GM21423 (cell line): Measurements from ENCODE around the gene ASB18.
"Not testable (repeated sequence)": the region's sequence is repeated elsewhere in the genome, so short reads cannot be mapped to it uniquely, and the experiment has no call there.

ENCODE experiments used
- ATAC-seq: cut with Tn5 transposase; IDR thresholded peaks from one replicate; pipeline ENCODE4 v1.9.1; 2021; ENCODE audit warnings: mild to moderate bottlenecking, moderate library complexity; ENCODE audit not compliant: unreplicated experiment

The ASB18 gene, protein sequence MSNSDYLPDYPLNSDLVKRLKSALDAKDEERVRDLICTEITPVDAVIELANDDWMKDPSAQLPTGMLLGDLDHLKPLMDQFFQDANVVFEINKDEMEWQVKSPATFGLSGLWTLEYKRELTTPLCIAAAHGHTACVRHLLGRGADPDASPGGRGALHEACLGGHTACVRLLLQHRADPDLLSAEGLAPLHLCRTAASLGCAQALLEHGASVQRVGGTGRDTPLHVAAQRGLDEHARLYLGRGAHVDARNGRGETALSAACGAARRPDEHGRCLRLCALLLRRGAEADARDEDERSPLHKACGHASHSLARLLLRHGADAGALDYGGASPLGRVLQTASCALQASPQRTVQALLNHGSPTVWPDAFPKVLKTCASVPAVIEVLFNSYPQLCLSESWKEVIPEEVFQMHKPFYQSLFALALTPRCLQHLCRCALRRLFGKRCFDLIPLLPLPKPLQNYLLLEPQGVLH

DNA sequence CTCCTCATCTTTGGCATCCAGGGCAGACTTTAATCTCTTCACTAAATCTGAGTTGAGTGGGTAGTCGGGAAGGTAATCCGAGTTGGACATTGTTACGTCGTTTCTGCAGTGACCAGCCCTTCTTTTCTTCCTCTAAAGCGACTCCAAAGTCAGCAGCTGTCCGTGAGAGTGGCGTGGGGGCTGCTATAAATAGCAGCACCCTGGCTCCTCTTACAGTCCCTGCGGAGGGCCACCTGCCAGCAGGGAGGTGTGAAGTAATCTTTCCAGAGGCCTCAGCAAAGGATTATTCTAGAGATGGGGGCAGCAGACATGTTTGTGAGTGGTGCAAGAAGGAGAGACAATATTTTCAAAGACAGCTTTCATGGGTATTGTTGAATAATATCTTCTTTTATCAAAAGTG, at the start of gene ASB18:
Gene ASB18 (minus strand): TSS at position 151 of the 400 bp plus-strand sequence. CDS start 61 bp downstream, at position 90.
- ATAC-seq, result no peak

DNA sequence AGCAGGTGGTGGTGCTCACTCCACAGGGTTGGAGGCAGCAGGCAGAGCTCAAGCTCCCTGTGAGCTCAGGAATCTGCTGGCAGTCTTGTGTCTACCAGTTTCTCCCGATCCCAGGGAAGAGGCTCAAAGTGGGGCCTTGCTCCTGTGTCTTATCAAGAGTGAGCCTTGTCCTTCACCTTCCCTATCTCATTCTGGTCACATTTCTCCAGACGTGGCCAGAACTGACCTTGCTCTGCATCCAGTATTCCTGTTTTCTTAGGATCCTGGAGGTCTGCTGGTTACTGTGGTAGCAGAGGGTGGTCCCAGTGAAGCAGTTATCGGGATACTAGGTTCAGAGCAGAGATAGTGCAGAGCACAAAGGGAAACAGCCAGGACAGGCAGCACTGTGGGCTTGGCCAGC, 47.1 kb upstream of the ASB18 start:
- ATAC-seq, result no peak

DNA sequence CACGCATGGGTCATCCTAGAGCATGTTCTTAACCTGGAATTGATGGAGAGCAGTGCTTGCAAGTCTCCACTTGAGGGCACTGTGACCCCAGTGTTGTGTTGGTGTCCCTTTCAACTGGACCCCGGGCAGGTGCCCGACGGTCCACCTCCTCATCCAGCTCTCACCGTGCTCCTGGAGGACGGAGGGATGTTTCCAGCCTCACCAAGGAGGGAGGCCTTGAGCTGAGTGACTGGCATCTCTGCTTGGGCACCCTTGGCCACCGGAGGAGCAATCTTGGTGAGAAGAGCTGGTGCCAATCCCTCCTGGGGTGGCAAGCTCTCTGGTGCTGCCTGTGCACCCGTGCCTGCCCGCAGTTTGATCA, 45.4 kb upstream of the ASB18 start:
- ATAC-seq, result no peak

DNA sequence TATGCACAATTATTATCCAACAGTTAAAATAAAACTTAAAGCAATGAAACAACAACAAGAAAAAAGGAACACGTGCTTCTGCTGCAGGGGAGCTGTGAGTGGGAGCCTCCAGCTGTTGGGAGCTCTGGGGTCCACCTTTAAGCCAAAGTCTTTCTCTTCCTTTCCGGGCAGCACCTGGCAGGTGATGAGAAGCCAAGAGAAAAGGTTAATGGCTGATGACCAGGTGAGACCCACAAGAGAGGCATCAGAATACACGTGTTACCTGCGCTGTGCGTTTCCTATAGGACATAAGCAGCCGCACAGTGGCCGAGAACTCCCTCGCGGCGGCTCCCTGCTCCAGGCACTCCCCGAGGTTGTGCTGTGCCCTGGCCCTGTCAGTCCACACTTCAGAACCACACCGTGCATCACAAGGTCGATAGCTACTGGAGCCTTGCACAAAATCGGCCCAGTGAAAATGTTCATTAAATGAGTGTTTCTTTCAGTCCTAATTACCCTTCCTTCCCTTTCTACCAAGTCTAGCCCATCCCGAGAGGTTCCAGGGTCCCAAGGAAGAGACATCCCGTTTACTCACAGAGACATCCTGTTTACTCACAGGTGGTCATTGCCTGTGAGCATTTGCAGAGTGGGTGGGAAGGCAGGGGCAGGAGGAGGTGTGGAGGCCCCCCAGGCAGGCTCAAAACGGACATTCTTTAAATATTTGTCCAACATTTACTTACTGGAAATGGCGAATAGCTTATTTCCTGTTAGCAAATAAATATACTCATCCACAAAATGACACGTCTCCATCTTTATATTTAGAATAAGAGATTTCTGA, 44.9 kb upstream of the ASB18 start:
- no peak for ATAC-seq

DNA sequence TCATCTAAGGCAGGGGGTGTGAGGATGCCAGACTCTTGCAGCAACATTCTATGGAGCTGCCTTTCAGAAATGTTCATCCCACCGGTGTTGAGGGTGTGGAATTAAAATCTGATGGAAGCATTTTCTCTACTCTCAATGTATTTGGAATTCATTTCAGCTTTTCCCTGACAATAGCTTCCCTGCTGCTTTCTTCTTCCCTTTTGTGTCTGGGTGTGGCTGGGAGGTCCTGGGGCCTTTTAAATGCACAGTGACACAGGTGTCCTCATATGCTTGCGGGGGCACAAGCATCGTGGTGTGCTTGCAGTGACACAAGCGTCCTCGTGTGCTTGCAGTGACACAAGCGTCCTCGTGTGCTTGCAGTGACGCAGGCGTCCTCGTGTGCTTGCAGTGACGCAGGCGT, 43.4 kb upstream of the ASB18 start:
- ATAC-seq, result no peak

DNA sequence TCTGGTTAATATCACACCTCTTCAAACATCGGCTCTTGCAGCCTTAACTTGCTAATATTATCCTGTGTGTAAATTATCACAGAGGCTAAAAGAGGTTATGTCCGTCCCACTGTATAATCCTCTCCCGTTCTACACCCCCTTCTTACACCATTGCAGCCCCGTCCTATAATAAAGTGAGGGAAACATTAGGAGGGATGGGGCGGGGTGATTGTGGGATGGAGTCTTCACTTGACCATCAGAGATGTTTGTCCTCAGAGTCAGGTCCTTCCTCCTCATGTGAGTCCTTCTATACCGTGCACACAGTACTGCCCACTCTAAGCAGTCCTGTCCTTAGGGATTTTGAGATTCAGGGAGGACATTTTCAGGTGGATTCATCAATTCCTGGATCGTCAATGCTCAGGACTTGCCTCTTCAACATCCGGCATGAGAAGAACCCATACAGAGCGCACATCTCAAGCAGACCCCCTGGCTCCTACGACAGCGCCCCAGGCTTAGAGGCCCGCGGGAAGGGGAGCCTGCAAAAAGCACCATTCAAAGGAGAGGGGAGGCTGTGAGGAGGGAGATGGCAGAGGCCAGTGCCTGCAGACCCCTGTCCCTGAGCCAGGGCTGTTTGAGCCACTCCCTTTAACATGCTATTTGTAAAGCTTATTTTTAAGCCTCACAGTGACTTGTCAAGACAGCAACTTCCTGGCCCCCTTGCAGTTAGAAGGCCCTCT, 42.8 kb upstream of the ASB18 start:
- ATAC-seq, result no peak

DNA sequence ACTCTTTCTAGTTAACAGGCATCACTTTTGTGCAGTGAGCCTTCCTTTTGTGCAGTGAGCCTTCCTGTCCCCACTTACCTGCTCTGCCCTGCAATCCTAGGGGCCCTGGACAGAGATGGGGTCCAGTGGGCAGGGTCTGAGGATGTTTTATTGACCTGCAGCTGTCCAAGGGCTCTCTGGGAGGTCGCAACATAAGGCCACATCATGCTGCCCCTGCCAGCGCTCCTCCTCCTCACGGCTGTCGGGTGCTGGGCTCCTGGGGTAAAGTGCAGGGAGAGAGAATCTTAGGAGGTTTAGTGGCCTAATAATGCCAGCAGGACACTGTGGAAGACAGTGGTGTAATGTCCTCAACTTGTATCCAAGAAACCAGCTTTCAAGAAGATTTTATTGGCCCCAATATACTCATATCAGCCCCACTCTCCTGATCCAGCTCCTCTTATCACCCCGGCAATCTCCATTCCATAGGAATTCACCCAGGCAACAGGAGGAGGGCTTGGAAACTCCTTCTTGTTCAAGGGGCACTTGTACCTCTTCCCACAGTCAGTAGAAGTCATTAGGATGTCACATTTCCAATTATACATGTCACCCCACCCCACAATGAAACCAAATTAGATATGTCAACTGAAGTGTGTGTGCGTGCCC, 41.9 kb upstream of the ASB18 start:
- ATAC-seq, result no peak

DNA sequence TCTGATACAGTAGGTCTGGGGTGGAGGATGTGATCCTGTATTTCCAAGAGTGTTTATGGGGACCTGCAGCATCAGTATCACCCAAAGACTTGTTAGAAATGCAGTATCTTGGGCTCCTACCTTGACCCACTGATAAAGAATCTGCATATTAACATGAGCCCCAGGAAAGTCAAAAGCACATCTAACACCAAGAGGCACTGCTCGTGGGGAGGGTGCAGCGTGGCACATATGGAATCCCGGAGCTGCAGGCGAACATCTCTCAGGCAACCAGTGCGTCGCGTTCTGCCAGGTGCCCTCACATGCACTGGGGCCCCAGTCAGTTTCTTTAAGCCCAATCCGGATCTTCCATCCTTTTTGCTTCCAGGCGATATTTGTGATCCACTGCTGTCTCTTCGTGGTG, 41.3 kb upstream of the ASB18 start:
- no peak for ATAC-seq

DNA sequence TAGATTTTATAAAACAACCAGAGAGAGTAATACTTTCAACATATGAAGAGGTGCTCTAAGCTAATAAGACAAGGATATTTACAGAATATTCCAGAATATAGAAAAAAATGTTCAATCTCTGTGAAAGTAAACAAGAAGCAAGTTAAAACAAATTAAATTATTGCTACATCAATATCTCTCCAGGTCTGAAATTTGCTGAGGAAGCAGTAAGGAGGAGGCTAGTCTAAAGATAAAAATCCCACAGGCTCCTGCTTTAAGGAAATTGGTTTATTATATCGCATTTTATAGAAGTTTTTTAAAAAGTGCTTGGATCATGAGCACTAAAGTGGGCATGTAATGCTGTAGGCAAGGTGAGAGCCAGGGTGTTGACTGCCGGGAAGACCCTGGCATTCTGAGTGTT, 39.7 kb upstream of the ASB18 start:
- ATAC-seq, result no peak

DNA sequence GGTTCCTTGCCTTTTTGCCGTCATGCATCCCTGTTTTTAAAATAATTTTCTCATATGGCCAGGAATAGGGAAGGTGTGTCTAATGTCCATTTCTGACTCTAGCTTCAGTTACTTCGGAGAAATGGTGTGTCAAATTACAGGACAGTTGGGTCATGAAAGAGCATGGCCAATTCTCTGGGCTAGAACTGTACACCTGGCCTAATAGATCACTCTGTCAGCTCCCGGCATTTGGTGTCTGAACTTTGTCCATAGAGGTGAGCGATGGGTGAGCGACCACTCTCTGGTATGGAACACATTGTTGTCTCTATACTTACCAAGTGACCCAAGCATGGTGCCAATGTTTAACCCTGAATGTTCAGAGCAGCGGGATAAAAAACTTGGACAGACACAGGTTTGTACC, 38.3 kb upstream of the ASB18 start:
- no peak for ATAC-seq

DNA sequence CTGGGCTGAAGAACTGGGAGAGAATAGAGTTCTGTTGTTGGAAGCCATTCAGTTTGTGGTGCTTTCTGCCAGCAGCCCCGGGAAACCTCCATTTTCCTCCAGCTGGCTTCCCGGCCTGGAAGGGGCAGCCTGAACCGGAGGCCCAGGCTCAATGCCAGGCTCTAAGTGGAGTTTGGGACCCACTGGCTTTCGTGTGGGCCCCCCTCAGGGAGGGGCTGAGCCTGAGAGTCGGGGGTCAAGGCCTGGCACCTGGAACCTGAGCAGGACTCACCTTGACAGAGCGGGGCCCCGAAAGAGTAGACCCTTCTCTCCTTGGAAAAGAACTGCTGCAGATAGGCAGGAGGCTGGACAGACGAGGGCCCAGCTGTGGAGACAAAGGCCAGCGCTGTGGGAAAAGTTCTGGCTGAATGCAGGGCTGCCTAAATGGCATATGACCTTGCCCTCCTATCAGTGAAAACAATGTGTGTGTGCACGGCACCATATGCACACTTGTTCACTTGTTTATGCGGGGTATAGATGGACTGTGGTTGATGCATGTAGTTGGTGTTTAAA, 34.8 kb upstream of the ASB18 start:
- ATAC-seq, result no peak

DNA sequence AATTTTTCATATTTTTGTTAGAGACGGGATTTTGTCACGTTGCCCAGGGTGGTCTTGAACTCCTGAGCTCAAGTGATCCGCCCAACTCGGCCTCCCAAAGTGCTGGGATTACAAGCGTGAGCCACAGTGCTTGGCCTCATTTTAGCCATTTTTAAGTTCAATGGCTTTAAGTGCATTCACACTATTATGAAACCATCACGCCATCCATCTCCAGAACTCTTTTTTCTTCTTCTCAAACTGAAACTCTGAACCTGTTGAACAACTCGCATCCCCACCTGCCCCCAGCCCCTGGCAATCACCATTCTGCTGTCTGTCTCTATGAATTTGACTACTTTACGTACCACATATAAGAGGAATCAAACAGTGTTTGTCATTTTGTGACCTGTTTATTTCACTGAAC, 31.3 kb upstream of the ASB18 start:
- no peak for ATAC-seq

DNA sequence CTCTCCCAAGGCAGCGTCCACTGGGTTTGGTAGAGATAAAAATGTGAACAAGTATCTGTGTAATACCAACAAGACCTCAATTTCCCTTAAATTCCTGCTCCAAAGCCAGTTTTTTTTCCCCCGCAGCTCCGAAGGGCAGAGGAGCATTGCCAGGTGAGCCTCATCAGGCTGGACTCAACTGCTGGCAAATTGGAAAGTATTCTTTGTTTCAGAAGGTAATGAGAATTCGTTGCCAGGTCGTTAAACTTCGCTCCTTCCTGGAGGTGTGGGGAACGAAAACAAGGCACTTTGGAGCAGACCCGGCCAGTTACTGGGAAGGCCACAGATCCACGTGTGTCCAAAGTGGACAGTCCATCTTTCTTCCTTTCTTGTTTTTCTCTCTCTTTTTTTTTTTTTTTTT, 30.4 kb upstream of the ASB18 start:
- no peak for ATAC-seq

DNA sequence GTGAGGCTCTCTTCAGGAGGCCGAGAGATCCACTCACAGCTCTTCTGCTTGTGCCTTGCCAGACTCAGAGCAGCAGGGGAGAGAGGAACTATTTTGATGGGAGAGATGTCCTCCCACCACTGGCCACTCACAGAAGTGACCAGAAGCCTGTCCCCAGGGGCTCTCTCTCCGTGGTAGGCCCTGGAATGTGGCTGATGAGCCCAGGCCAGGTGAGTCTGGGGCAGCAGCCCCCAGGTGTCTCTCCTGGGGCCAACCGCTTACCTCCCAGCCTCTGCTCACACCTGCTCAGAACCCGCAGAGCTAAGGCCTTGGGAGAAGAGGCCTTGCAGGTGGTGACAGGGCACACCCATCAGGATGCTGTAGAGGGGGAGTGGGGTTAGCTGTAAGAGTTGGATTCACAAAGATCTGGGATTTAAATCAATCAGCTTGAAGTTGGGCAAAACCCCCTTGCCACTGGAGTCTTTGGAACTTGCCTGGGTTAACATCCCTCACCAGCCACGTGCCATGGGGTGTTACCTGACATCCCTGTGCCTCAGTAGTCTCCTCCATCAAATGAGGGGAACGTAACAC, 29.1 kb upstream of the ASB18 start:
- no peak for ATAC-seq

DNA sequence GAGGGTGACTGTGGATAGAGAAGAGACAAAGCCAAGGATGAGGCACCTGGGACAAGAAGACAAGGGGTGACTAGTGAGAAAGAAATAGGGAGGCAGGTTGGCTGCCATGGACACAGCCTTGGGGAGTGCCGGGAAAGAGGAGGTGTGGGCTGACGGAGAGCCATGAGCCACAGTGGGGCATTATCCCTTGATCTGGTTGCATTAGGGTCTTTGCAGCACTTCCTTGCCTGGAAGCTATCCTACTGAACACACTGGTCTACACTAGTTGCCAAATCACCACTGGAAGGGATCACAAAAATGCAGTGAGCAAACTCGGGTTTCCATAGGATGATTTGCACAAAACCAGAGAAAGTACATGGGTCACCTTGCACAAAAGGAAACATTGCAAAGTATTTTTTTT, 27.7 kb upstream of the ASB18 start:
- no peak for ATAC-seq

DNA sequence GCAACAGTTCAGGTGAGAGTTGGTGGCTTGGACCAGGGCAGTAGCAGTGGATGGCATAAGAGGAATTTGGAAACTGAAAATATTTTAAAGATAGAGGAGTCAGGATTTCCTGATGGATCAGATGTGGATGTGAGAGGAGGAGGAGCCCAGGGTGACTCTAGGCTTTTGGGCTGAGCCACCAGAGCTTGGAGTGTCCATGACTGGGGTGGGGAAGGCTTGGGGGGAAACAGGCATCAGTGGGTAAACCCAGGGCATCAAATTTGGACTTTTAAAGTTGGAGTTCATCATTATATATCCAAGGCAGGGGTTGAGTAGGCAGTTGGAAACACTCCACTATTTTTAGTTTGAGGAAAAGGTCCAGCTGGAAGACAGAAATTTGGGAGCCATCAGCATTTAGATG, 27.3 kb upstream of the ASB18 start:
- no peak for ATAC-seq

DNA sequence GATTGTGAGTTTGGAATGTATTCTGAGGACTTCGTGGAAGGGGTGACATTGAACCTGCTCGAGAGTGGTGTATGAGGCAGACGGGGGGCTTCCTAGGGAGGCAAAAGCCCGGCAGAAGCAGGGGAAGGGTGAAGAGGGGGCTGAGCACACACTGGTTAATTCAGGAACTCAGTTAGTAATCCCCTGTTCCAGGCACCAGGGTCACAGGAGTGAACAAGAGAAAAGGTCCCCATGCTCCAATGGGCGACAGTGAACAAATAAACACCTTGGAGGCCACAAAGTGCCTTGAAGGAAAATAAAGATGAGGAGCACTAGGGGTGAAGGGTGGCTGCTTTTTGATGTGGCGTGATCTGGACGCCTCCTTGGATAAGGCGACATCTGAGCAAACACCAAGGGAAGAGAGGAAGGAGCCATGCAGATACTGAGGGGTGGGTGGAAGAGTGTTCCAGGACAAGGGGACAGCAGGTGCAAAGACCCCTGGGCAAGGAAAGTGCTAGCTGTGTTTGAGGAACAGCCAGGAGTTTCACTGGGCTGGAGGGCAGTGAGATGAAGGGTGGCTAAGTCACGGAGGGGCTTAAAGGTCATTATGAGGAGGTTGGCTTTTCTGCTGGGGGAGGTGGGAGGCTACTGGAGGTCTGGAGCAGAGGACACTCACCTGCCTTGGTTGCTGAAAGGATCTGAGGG, 26.7 kb upstream of the ASB18 start:
- no peak for ATAC-seq

DNA sequence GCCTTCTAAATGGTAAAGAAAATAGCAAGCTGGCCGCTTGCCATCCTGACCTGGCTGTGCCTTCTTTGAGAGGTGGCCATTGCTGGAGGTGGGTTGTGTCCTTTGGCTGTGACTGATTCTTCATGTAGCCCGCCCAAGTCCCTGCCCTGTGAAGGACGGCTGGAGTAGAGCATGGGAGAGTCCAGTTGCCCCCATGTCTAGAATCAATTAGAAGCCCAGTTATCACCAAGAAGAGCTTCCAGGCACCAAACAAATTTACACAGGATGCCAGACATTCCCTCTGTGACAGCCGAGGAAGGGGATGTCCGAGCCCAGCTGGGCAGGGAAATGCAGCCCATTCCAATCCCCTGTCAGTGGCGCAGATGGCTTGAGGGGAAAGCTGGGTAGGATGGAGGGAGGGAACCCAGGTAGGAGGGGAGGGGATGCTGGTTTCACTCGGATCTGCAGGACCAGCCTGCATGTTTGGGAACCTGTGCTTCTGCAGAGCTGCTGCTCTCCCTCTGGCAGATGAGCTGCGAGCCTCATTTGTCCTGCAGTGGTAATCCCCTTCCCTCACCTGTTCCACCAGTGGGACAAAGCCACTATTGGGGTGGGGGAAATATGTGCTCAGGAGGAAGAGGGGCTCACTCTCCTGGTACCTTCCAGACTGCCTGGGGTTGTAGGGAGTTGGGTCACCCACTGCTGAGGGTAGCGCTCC, 25.7 kb upstream of the ASB18 start:
- ATAC-seq, result no peak

DNA sequence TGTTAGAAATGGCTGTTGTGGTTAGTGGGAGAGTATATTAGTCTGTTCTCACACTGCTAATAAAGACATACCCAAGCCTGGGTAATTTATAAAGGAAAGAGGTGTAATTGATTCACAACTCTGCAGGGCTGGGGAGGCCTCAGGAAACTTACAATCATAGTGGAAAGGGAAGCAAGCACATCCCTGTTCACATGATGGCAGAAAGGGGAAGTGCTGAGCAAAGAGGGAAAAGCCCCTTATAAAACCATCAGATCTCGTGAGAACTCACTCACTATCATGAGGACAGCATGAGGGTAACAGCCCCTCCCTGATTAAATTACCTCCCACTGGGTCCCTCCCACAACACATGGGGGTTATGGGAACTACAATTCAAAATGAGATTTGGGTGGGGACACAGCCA, 24.2 kb upstream of the ASB18 start:
- not testable (repeated sequence) for ATAC-seq
